Heart left ventricle (tissue), 16 donors: ENCODE data around the gene LAGE3. TPM values are rescaled to one million over a fixed set of nuclear protein-coding genes. Genes with fewer than 3 reads are reported as not detected.

Experiments used
- ATAC-seq, 4 donors: fragments of 200-7000 bp; cut with Tn5 transposase; one replicate each; pipeline ENCODE4 v1.9.1; 2020 to 2022; ENCODE audit warnings: moderate library complexity in 4 of 4, mild to moderate bottlenecking in 3 of 4, moderate number of reproducible peaks in 1 of 4
- DNase-seq, 5 donors: peaks; one replicate each; pipeline ENCODE4 v3.0.0-alpha.2; 2020
- H3K27ac ChIP-seq, 12 donors: fragments of 200-600 bp; sonication (generic) in 4 of 12; one replicate each; pipeline versions ENCODE4 v1.5.0 to v1.8.0; 2016 to 2022; ENCODE audit warnings: mild to moderate bottlenecking in 2 of 12
- H3K27me3 ChIP-seq, 9 donors: fragments of 200-600 bp; sonication (generic) in 2 of 9; one replicate each; pipeline versions ENCODE4 v1.5.1 to v1.8.0; 2016 to 2022; ENCODE audit warnings: mild to moderate bottlenecking in 3 of 9
- H3K36me3 ChIP-seq, 9 donors: fragments of 200-600 bp; sonication (generic) in 2 of 9; one replicate each; pipeline versions ENCODE4 v1.5.0 to v1.8.0; 2018 to 2022; ENCODE audit warnings: mild to moderate bottlenecking in 2 of 9
- H3K4me1 ChIP-seq, 12 donors: fragments of 200-600 bp; sonication (generic) in 4 of 12; one replicate each; pipeline versions ENCODE4 v1.5.0 to v1.8.0; 2016 to 2022; ENCODE audit warnings: mild to moderate bottlenecking in 3 of 12
- H3K4me3 ChIP-seq, 12 donors: fragments of 200-600 bp; sonication (generic) in 4 of 12; one replicate each; pipeline versions ENCODE4 v1.5.0 to v1.8.0; 2017 to 2022; ENCODE audit warnings: mild to moderate bottlenecking in 9 of 12, moderate library complexity in 4 of 12
- H3K9me3 ChIP-seq, 12 donors: fragments of 200-600 bp; sonication (generic) in 4 of 12; one replicate each; pipeline versions ENCODE4 v1.5.0 to v1.8.0; 2016 to 2022; ENCODE audit warnings: mild to moderate bottlenecking in 1 of 12
- CTCF ChIP-seq, 12 donors: fragments of 200-600 bp; sonication (generic) in 4 of 12; IDR thresholded peaks; one replicate each; pipeline versions ENCODE4 v1.5.0 to v1.8.0; 2018 to 2022; ENCODE audit warnings: antibody characterized with exemption in 12 of 12, mild to moderate bottlenecking in 5 of 12
- POLR2A ChIP-seq, 2 donors: fragments of 450-650 bp; IDR thresholded peaks; one replicate each; pipeline ENCODE4 v1.6.1; 2017; ENCODE audit warnings: antibody characterized with exemption in 2 of 2, mild to moderate bottlenecking in 2 of 2, moderate library complexity in 2 of 2
- WGBS, 4 donors: extraction: QIAGEN DNeasy Blood & Tissue Kit in 2 of 4; methylation state at CpG; one replicate each; pipeline versions ENCODE4 v1.1.5 to v1.1.7; 2013 to 2018; 5-methylcytosine and 5-hydroxymethylcytosine counted together
- intact Hi-C, 10 donors: fragments of 100-400 bp; cut with DNase I; formaldehyde crosslinking; loops; one replicate each; pipeline versions ENCODE4 v1.11.1 to v1.14.2; 2022
- polyA plus RNA-seq, 2 donors: library from polyadenylated mRNA; stranded (reverse); fragments of 200-250 nt; gene quantifications; one replicate each; pipeline ENCODE4 v1.2.3, GENCODE V29; 2013
- total RNA-seq, 9 donors: library from RNA; depleted of rRNA in 2 of 9; stranded (reverse); fragments of >200 nt in 2 of 9; fragmentation: NEBNext Ultra II Directional in 3 of 9; extraction: Animal tissue kit (Norgen Biotek cat#: 25700) in 3 of 9; gene quantifications; one replicate each; pipeline versions ENCODE4 v1.1.0 to v1.2.4, GENCODE V29; 2016 to 2023
- donor health status: ischemic (EF 13 %, LVEDD 7.1; RV severe dilation, severe dysfunction).
- donor health status: healthy with polysubstance abuse.
- donor health status: DM: no; HTN: yes; CAD: no.
- donor health status: DM: no; HTN: no; CAD: no.
- donor health status: ischemic (EF 25% LVEDD 6.9; RV normal size, moderate dysfunction).
- donor health status: ischemic (EF 25% LVEDD 5.7; RV mildly dilated, moderate dysfunction).
- donor health status: healthy.
- donor health status: DM: yes; HTN: yes; CAD: no.
- donor health status: ischemic (EF 35%, LVEDD 5.7; RV mildly dilated, moderate dysfunction).
- donor health status: nonischemic (EF 11% LVEDD 7.7; RV severe dilation, severe dysfunction).
- donor health status: DM: yes; HTN: yes; CAD: no.
- donor health status: PGD.
- donor health status: ischemic (EF 29% LVEDD 5.4; RV normal size, mild dysfunction).
- donor health status: nonischemic (EF 23%, LVEDD 6.1; RV moderate dilation, normal function).

LAGE3 gene
- total and polyA plus RNA-seq, 11 donors, result 15.1 to 26.8 (median 18.9) TPM

- Histone ChIP-seq H3K27me3 (no peaks in the 10 kb centered on the region), H3K4me1 (peaks cover 0 to 13% (median 0%) of the 10 kb centered on the region in 12 donors), H3K27ac (peak within 1 kb of the TSS in 10 of 12 donors; percentile 32 to 89 (median 68)), H3K36me3 (peaks cover 0 to 5% (median 0%) of the 10 kb centered on the region in 9 donors), H3K4me3 (peak within 1 kb of the TSS; percentile 40 to 85 (median 62)), H3K9me3 (no peaks in the 10 kb centered on the region)
- TF ChIP-seq CTCF (IDR thresholded peaks at IDR 0.05), result no peak
- peak in 1 of 2 donors; percentile 14 for TF ChIP-seq POLR2A (IDR thresholded peaks at IDR 0.05)
- DNase-seq (peak in 4 of 5 donors; percentile 36 to 77 (median 58)), ATAC-seq (peak; percentile 43 to 75 (median 63))
- WGBS, 4 donors, result 0 to 51% (median 17%) methylated on average over 20 to 86 of the region's 88 CpGs
- intact Hi-C loops, result no loop called here
Measured at GRCh38 chrX:154458116-154458953, 20.7 kb downstream of the LAGE3 start, which contains the start of gene PLXNA3. Gene PLXNA3 (plus strand): TSS chrX:154458281. CDS start chrX:154460184, 1,903 bp downstream.

- no peaks in the 10 kb centered on the region for H3K27me3 ChIP-seq
- H3K27ac ChIP-seq, result peak overlapping the region in 9 of 12 donors; percentile 32 to 89 (median 68)
- peaks cover 0 to 5% (median 0%) of the 10 kb centered on the region in 9 donors for H3K36me3 ChIP-seq
- H3K9me3 ChIP-seq, result no peaks in the 10 kb centered on the region
- WGBS, 4 donors, result 3 to 40% (median 18%) methylated on average over 27 to 65 of the region's 65 CpGs
- ATAC-seq (peak in 3 of 4 donors; percentile 18 to 54 (median 46)), DNase-seq (peak in 3 of 5 donors; percentile 23 to 65 (median 38))
- intact Hi-C loops, result no loop called here
- peak overlapping the region in 11 of 12 donors; percentile 40 to 85 (median 62) for H3K4me3 ChIP-seq
- TF ChIP-seq POLR2A (IDR thresholded peaks at IDR 0.05), result no peak
- no peak for TF ChIP-seq CTCF (IDR thresholded peaks at IDR 0.05)
- H3K4me1 ChIP-seq, result peaks cover 0 to 13% (median 0%) of the 10 kb centered on the region in 12 donors
Measured at GRCh38 chrX:154457491-154458115, 21.5 kb downstream of the LAGE3 start.

GRCh38 chrX:154452823-154453222, 26.3 kb downstream of the LAGE3 start:
- WGBS, 4 donors, result 86 to 94% (median 91%) methylated on average over 9 of the region's 9 CpGs
- intact Hi-C loops, result no loop called here
- no peak for ATAC-seq
- no peaks in the 10 kb centered on the region for H3K4me1 ChIP-seq
- H3K4me3 ChIP-seq, result no peak overlapping the region
- H3K36me3 ChIP-seq, result peaks cover 0 to 37% (median 19%) of the 10 kb centered on the region in 9 donors
- H3K27ac ChIP-seq, result no peak overlapping the region
- peaks cover 0 to 3% (median 0%) of the 10 kb centered on the region in 9 donors for H3K27me3 ChIP-seq
- no peaks in the 10 kb centered on the region for H3K9me3 ChIP-seq
- TF ChIP-seq CTCF (IDR thresholded peaks at IDR 0.05), result no peak
- TF ChIP-seq POLR2A (IDR thresholded peaks at IDR 0.05), result no peak
- DNase-seq, result no peak

- intact Hi-C loops, result no loop called here
- Histone ChIP-seq H3K4me3 (no peak overlapping the region), H3K36me3 (peaks cover 0 to 46% (median 19%) of the 10 kb centered on the region in 9 donors), H3K4me1 (peaks cover 0 to 4% (median 0%) of the 10 kb centered on the region in 12 donors), H3K27me3 (peaks cover 0 to 3% (median 0%) of the 10 kb centered on the region in 9 donors), H3K9me3 (no peaks in the 10 kb centered on the region), H3K27ac (no peak overlapping the region)
- no peak for DNase-seq
- WGBS, 4 donors, result 87 to 95% (median 90%) methylated on average over 17 of the region's 17 CpGs
- no peak for ATAC-seq
- TF ChIP-seq CTCF (IDR thresholded peaks at IDR 0.05), result no peak
- no peak for TF ChIP-seq POLR2A (IDR thresholded peaks at IDR 0.05)
Measured at GRCh38 chrX:154450312-154450711, 28.8 kb downstream of the LAGE3 start.
